HG03354 (cell line): Measurements from ENCODE around the gene FOXE3.

Experiments used
- ATAC-seq: cut with Tn5 transposase; IDR thresholded peaks from one replicate; pipeline ENCODE4 v1.9.1; 2021; ENCODE audit warnings: mild to moderate bottlenecking; ENCODE audit not compliant: unreplicated experiment, poor library complexity, severe bottlenecking

Gene FOXE3

DNA sequence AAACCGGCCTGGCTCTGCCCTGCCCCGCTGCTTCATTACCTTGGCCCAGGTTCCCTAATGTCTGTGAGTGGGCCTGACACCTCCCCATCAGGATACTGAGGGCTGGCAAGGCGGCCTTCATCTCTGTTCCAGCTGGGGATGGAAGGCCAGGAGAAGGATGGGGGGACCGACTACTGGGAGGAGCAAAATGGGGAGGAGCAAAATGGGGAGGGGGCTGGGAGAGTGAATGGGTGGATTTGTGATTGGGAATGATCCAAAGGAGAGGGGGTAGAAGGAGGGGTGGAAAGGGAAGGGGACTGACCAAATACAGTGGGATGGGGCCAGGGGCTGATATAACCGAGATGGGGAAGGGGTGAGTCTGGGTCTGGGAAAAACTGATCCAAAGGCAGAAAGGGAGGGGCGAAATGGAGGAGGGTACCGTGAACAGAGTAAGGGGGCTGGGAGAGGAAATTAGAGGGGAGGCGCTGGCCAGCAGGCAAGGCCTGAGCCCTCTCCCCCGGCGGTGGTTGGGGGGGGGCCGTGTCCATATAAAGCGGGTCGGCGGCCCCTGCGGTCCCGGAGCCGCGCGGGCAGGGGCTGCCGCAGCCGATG, at the start of gene FOXE3:
Gene FOXE3 (plus strand): TSS at position 558 of the 591 bp plus-strand sequence. CDS start 31 bp downstream, at position 589.
- no peak for ATAC-seq

DNA sequence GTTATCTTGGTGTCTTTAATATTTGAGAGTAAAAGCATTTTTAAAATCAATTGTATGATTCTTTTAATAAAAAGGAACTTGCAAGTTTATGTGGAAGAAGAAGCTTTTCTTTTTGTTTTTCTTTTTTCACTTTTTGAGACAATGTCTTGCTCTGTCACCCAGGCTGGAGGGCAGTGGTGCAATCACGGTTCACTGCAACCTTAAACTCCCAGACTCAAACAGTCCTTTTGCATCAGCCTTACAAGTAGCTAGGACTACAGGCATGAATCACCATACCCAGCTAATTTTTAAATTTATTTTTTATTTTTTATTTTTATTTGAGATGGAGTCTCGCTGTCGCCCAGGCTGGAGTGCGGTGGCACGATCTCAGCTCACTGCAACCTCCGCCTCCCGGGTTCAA, 48.4 kb upstream of the FOXE3 start:
- no peak for ATAC-seq

DNA sequence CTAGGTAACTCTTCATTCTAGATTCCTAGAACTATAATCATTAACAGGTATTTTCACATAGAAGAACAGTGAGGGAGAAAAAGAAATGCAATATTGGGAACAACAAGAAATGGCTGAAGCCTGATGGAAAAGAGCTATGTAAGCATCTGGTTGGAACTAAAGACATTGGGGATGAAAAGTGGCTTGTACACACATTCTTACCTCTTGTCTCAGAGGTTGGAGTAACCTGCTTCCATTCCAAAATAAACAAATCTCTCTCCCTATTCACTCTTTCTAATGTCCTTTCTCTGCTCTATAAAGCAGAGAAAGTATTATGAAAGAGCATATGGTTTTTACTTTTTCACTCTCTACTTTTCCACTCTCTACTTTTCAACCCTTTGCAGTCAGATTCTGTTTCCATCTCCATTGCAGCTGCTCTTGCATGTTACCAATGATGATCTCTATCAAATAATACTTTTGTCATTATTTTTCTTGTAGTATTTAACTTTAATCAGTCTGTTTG, 45.0 kb upstream of the FOXE3 start:
- no peak for ATAC-seq

DNA sequence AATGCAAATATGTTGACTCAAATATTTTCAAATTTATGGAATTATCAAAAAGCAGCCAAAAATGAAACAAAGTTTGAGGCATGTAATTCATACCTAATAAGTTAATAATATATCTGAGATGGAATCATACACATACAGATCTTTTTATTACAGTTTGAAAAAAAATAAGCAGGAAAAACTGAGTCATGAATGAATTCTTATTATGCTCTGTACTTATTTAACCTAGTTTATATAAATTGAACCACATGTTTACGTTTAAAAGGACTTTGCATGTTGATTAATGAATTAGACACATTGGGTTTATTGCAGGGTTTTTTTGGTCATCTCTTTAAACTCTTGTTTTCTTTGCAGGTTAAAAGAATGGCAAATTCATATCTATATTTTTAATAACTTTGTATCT, 41.6 kb upstream of the FOXE3 start:
- ATAC-seq = no peak

DNA sequence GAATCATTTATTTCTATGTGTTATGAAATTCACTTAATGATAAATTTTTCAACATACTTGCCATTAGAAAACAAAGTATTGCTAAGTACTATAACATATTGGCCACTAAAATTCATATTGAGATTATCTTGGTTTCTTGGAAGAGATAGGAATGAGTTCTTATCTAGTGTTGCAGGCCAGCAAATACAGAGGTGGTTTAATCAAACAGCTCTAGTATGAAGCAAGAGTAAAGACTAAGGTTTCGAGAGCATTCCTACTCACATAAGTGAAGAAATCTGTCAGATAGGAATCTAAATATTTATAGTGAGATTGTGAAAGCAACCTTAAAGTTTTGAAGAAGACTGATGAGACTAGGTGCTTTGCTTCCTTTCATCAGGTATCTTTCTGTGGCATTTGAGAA, 37.9 kb upstream of the FOXE3 start:
- no peak for ATAC-seq

DNA sequence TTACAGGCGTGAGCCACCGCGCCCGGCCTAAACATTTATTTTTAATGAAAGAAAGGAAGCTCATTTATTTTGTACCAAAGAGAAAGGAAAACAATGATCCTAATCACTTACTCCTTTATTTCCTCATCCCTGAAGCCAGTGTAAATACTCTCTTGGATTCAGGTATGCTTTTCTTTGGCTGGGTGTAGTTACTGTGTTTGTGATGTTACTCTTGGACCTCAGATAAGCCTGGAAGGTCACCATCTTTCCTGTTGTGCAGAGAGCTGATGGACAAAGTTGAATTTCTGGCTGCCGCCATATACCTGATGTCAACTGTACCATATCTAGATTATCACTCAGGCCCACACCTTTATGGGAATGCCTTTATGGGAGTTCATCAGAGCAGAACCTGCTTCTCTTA, 35.4 kb upstream of the FOXE3 start:
- no peak for ATAC-seq

DNA sequence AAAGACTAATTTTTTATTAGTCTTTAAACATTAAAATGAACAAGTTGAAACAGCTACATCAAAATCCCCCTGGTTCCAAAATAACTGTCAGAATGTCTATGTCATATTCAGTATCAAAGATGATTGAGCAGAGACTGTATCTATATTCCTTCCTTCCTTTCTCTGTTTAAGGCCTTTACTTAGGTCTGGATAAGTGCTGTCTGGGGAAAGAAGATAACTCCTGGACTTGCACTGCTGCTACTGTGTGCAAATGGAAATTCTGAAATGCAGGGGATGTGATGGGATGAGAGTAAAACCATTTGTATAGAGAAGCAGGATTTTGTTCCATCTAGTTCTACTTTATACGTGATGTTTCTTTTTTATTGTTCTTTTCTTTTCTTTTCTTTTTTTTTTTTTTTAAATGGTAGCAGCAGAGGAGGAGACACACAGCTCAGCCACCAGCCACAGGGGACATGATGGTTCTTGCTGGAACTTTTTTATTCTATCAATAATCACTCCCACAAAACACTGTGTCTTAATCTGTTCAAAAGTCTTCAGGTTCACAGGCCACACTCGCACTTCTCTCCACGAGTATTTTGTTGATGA, 33.6 kb upstream of the FOXE3 start:
- ATAC-seq = no peak

DNA sequence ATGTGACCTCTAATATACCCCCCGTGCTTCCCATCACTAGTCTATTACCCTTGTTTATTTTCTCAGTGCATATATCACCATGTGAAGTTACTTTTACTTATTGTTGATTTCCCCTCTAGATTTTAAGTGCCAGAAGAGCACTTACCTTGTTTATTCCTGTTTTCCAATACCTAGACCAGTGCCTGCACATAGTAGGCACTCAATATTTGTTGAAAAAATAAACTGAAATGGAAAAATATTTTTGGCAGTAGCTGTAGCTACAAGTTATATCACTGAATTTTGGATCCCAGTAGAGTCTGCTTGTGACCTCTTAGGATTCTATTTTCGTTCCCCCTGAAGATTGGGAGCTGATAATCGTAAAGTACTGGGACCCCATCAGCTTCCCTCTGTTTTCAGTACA, 32.0 kb upstream of the FOXE3 start:
- ATAC-seq = no peak

DNA sequence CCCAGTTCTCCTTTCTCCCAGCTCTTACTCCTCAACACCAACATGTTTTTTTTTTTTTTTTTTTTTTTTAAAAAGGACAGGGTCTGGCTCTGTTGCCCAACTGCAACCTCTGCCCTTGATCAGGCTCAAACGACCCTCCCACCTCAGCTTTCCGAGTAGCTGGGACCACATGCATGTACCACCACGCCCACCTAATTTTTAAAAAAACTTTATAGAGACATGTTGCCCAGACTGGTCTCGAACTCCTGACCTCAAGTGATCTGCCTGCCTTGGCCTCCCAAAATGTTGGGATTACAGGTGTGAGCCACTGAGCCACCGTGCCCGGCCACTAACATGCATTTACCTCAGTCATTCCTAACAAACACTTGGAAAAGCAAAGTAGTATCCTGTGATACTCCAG, 31.1 kb upstream of the FOXE3 start:
- no peak for ATAC-seq

DNA sequence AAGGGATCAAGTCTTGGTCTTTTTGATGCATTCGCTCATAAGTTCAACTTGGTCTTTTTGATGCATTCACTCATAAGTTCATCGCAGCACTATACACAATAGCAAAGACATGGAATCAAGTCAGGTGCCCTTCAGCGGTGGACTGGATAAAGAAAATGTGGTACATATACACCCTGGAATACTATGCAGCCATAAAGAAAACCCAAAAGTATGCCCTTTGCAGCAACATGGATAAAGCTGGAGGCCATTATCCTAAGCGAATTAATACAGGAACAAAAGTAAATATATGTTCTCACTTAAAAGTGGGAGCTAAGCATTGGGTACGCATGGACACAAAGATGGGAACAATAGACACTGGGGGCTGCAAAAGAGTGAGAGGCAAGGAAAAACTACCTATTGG, 29.8 kb upstream of the FOXE3 start:
- no peak for ATAC-seq

DNA sequence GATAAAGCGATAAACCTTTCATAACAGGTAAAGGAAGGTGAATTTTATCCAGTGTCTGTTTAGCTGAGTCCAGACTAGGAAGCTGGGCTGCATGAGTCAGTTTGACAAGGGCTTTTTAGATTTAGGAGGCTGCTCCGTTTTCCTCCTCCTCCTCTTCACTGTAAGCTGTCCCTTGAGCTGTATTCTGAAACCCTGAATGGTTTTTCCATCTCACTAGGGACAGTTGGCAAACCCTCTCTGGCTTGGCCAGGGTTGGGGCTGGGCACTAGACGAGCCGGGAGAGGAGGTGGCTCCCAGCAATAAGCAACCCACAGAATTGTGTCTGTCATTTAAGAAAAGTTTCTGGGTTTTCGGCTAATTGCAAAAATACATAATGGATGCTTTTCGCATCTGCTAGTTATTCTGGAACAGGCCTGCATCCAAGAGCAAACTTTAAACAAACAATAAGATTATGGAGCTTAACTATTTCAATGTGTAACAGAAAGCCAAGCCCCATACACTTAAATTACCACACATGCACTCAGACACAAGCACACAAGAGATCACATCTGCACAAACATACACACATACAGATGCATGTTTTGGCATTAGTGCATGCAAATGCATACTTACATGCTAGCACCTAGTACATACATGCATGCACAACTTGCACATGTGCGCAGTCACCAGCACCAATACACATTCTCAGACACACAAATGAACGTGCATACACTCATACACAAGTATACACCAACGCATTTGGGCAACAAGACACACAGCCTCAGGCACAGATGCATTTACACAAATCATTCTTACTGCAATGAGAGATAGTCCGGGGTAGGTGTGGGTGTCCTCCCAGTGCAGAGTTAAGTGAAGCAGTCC, 27.8 kb upstream of the FOXE3 start:
- no peak for ATAC-seq

DNA sequence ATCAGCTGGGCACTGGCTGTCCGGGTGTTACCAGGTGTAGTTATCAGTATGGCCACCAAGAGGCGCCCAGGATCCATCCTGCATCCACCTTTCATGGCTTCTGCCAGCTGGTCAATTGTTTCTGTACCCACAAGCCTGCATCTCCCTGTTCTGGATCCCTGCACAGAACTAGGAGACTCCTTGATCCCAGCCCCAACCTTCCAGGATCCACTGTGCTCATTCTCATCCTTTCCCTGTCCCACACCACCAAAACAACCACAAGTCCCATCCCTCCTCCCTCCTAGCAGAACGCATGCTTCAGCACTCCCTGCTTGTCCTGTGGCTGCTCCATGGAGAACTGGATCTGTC, 27.2 kb upstream of the FOXE3 start:
- ATAC-seq = no peak

DNA sequence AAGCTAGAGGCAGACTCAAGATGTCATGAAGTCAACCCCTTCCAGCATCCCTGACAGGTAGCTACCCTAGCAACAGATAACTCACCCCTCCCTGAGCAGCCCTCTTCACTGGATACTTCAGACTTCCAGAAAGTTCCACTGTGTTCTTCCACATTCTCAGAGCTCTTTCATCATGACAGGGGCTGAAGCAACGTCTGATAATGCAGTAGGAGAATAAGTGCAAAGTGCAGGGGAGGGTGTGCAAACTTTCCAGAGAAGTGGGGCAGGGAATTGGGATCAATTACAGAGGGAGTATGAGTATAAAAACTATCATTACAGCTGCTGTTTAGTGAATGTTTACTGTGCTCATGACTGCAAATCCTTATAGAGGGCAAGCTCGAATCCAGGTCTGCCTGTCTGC, 26.4 kb upstream of the FOXE3 start:
- no peak for ATAC-seq

DNA sequence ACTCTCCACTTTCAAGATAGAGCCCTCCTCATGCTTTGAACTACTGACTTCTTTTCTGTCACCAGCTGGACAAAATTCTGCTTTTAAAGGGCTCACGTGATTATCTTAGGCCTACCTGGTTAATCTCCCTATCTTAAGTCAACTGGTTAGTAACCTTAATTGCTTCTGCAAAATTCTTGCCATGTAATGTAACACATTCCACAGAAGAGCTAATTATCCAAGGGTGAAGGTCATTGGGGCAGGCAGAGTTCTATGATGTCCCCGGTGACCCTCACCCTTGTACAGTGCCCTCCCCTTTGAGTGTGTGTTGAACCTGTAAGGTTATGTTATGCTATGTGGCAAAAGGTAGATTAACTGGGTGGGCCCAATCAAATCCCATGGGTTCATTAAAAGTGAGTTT, 25.2 kb upstream of the FOXE3 start:
- no peak for ATAC-seq

DNA sequence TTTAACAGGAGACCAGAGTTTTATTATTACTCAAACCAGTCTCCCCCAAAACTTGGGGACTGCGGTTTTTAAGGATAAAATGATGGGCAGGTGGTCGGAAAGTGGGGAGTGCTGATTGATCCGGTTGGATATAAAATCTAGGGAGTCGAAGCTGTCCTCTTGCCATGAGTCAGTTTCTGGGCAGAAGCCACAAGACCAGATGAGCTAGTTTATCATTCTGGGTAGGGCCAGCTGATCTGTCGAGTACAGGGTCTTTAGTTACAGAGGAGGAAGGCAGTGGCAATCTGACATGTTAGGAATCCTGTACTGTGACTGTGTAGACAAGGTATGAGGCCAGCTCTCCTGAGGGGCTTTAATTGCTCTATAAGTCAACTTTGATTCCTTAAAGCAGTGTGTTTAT, 22.9 kb upstream of the FOXE3 start:
- ATAC-seq = no peak

DNA sequence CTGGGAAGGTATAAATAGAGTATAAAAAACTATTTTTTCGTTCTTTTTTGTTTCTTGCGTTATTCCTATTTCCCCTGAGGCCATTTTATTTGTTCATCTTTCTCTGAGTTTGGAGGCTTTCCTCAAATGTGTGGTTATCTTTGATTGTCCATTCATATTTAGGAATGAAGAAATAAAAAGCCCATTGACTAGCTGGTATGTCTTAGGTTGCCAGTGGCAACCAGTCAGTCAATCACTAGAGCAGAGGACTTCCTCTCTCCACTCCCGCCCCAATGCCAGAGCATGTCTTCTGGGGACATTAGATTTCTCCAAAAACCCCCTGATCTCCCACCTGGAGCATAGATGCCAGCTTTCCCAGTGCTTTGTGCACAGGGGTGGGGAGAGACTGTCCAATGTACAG, 20.7 kb upstream of the FOXE3 start:
- no peak for ATAC-seq

DNA sequence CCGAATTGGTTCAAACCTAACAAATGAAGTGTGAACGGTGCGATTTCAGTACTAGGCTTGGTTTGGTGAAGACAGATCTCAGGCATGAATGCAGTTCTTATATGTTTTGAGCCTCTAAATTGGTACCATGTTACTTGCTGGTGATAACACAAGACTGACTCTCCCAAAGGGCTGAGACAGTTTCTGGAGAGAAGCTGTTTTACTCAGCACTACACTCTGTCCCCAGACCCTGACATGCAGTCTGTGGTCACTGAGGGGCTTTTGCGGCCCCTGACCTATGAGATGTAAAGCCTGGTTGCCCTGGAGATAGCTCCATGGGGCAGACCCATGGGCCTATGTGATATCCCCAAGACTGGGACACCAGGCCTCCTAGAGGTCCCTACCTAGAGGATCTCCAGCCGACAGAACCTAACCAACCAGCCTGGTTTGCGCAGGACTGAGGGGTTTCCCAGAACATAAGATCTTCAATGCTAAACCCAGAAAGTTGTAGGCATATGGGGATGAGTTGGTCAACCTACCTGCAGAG, 19.4 kb upstream of the FOXE3 start:
- no peak for ATAC-seq

DNA sequence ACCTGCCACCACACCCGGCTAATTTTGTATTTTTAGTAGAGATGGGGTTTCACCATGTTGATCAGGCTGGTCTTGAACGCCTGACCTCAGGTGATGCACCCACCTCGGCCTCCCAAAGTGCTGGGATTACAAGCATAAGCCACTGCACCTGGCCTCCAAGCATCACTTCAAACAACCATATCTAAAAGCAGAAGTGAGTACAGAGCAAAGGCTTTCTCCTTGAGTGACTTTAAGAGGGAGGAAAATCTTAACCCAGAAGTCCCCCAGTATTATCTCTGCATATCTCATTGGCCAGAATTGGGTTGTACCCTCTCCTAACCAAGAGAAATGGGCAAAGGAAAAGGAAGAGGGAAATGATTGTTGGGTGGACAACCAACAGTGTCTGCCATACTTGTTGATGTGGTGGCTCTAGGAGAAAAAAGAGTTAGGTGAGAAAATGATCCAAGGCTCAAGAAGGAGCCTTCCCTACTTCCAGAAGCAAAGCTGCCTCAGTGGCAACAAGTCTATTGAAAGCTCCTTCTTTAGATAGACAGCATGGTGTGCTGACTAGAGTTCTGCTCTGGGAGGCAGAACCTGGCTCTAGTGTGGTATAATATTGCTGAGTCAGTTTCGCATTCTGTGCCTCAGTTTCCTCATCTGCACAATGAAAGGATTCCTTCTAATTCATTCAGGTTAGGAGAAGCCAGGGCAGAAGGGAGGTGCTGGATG, 16.8 kb upstream of the FOXE3 start:
- ATAC-seq = no peak

DNA sequence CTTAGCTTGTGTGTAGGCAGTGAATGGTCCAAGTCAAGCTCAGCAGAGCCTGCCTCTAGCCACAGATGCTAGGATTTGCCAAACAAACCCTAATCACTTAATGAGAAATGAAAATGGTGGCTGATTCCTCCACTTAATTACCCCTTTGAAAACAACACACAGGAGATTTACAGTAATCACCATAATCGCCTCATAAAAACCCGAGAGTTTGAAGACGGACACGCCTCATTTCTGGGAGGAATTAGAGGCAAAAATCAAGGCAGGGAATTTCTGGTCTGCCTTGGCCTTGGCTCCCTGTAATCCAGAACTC, 16.3 kb upstream of the FOXE3 start:
- ATAC-seq = no peak

DNA sequence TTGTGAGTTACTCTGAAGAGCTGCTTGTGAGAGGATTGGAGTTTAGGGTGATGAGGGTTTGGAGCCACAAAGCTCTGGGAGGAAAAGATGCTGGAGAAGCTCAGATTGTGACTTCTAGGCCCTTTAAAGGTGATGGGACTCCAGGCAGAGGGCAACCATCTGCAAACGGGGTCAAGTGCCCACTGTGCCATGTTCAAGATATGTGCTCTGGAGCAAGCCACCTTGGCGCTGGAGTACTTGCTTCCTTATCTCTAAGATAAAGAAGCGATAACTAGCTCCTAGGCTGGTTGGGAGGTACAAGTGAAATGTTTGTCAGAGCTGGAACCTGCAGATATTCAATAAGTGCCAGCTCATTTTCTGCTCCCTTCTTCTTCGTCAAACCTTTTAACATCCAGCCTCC, 14.3 kb upstream of the FOXE3 start:
- ATAC-seq = no peak
